Testis (tissue), 3 donors: ENCODE results near the gene ELOVL1. TPM values are rescaled to one million over a fixed set of nuclear protein-coding genes. Genes with fewer than 3 reads are reported as not detected.

Experiments used
- DNase-seq: peaks from one replicate; pipeline ENCODE4 v3.0.0-alpha.2; 2019
- H3K27ac ChIP-seq, 2 donors: fragments of 200-600 bp; sonication (generic); one replicate each; pipeline ENCODE4 v1.5.1; 2019
- H3K27me3 ChIP-seq: fragments of 200-600 bp; sonication (generic); one replicate; pipeline ENCODE4 v1.5.1; 2019
- H3K36me3 ChIP-seq: fragments of 200-600 bp; sonication (generic); one replicate; pipeline ENCODE4 v1.5.1; 2017; ENCODE audit warnings: low read depth; ENCODE audit errors: missing control alignments
- H3K4me1 ChIP-seq: fragments of 200-600 bp; sonication (generic); one replicate; pipeline ENCODE4 v1.5.1; 2019
- H3K4me3 ChIP-seq, 2 donors: fragments of 200-600 bp; sonication (generic); one replicate each; pipeline ENCODE4 v1.5.1; 2017 to 2019
- H3K9me3 ChIP-seq: fragments of 200-600 bp; sonication (generic); one replicate; pipeline ENCODE4 v1.5.1; 2017
- CTCF ChIP-seq, 3 experiments: fragments of 450-650 bp in 2 of 3; fragments of 200-600 bp in 1 of 3; sonication (generic) in 1 of 3; IDR thresholded peaks; one replicate each; pipeline ENCODE4 v1.5.1; 2016 to 2019; ENCODE audit warnings: antibody characterized with exemption in 3 of 3, mild to moderate bottlenecking in 2 of 3, moderate library complexity in 1 of 3
- POLR2A ChIP-seq: fragments of 450-650 bp; IDR thresholded peaks from one replicate; pipeline ENCODE4 v1.6.1; 2017; ENCODE audit warnings: antibody characterized with exemption, mild to moderate bottlenecking, moderate library complexity
- WGBS, 2 donors: methylation state at CpG; one replicate each; pipeline ENCODE4 v1.1.5; 2018; 5-methylcytosine and 5-hydroxymethylcytosine counted together
- intact Hi-C: fragments of 100-400 bp; cut with DNase I; formaldehyde crosslinking; loops from one replicate; pipeline ENCODE4 v1.15.1; 2023; ENCODE audit warnings: low total_unique reads
- polyA plus RNA-seq: library from polyadenylated mRNA; stranded (reverse); fragments of 350-450 nt; fragmentation: Illumina TruSeq; extraction: RNeasy Lipid Tissue Mini Kit (QIAGEN cat#74804); gene quantifications from one replicate; pipeline ENCODE4 v1.2.3, GENCODE V29; 2014; ENCODE audit warnings: low read depth, low replicate concordance; ENCODE audit not compliant: insufficient read depth
- total RNA-seq, 2 donors: library from RNA; depleted of rRNA; stranded (reverse); fragments of >200 nt; gene quantifications; one replicate each; pipeline ENCODE4 v1.2.3, GENCODE V29; 2016

Gene ELOVL1
- total and polyA plus RNA-seq, 3 donors from 2014 or later = 30.6 to 51.5 (median 40.1) TPM

- intact Hi-C loops = no loop called here
- TF ChIP-seq CTCF (IDR thresholded peaks at IDR 0.05) = no peak
- no peak for TF ChIP-seq POLR2A
- H3K4me3 ChIP-seq = no peak overlapping the region
- no peaks in the 10 kb centered on the region for H3K9me3 ChIP-seq
- peaks cover 7% of the 10 kb centered on the region for H3K4me1 ChIP-seq
- WGBS, 2 donors = 96% methylated on average over 3 of the region's 3 CpGs
- H3K36me3 ChIP-seq = no peaks in the 10 kb centered on the region
- no peak overlapping the region for H3K27ac ChIP-seq
- H3K27me3 ChIP-seq = no peaks in the 10 kb centered on the region
- no peak for DNase-seq
Measured at GRCh38 chr1:43398227-43398626, 30.4 kb upstream of the ELOVL1 start.

DNA sequence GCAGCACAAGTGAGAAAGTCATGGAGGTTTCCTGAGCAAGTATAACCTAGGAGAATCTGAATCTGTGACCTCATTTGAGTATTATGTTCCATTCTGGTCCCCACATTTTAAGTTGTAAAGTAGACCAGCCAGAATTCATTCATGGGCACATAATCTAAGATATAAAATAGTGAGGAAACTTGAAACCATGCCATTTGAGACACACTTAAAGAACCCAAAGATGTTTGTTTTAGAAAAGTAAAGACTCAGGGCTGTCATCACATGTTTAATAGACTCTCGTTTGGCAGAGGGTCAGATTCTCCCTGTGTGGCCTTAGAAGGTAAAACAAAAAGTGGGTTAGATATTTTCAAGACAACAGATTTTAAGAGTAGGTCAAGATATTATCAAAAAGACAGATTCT lies 28.2 kb upstream of the ELOVL1 start:
- H3K9me3 ChIP-seq = no peaks in the 10 kb centered on the region
- H3K27me3 ChIP-seq = no peaks in the 10 kb centered on the region
- no peak for TF ChIP-seq CTCF (IDR thresholded peaks at IDR 0.05)
- TF ChIP-seq POLR2A = no peak
- no peak overlapping the region for H3K27ac ChIP-seq
- no peak overlapping the region for H3K4me3 ChIP-seq
- H3K4me1 ChIP-seq = peaks cover 2% of the 10 kb centered on the region
- WGBS, 2 donors = 63 to 82% methylated on average over 1 of the region's 1 CpG
- no peaks in the 10 kb centered on the region for H3K36me3 ChIP-seq
- intact Hi-C loops = no loop called here
- DNase-seq = no peak

GRCh38 chr1:43395523-43395922 lies 27.7 kb upstream of the ELOVL1 start:
- TF ChIP-seq CTCF (IDR thresholded peaks at IDR 0.05) (no peak), POLR2A (no peak)
- peaks cover 7% of the 10 kb centered on the region for H3K4me1 ChIP-seq
- WGBS, 2 donors = 94 to 95% methylated on average over 4 of the region's 4 CpGs
- intact Hi-C loops = no loop called here
- H3K27me3 ChIP-seq = no peaks in the 10 kb centered on the region
- no peak overlapping the region for H3K27ac ChIP-seq
- DNase-seq = no peak
- no peaks in the 10 kb centered on the region for H3K36me3 ChIP-seq
- no peaks in the 10 kb centered on the region for H3K9me3 ChIP-seq
- no peak overlapping the region for H3K4me3 ChIP-seq

DNA sequence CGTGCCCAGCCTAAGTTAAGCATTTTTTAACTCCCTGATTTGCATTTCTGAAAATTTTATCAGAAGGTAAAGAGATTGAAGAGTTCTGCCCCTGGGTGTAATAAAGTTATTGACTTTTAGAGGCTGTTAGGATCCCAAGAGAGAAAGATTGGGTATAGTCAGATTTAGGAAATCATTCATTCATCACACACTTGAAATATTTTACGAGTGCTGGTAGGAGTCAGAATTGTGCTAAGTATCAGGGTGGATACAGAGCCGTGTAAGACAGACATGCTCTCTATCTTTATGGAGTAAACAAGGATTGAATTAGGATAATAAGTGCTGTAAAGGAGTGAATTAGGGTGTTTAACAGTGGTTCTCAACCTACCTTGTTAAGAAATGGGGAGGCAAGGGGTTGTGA lies 24.9 kb upstream of the ELOVL1 start:
- Histone ChIP-seq H3K4me3 (no peak overlapping the region), H3K27me3 (no peaks in the 10 kb centered on the region), H3K4me1 (peaks cover 17% of the 10 kb centered on the region), H3K27ac (no peak overlapping the region), H3K9me3 (no peaks in the 10 kb centered on the region), H3K36me3 (no peaks in the 10 kb centered on the region)
- WGBS, 2 donors = 57 to 88% methylated on average over 3 of the region's 3 CpGs
- DNase-seq = no peak
- intact Hi-C loops = no loop called here
- TF ChIP-seq CTCF (IDR thresholded peaks at IDR 0.05) (no peak), POLR2A (no peak)
